Activated T-helper 1 cell treated with anti-CD3 and anti-CD28 coated beads, Interleukin-12 subunit alpha, Interleukin-12 subunit beta, Interleukin-2, Interleukin-4 antibody, amounts not matched to agents 30 ng/mL and 10 ng/mL and 1 ng/mL, durations not matched to agents 14 hours and 24 hours and 36 hours (primary cell): Measurements from ENCODE around the gene MACF1. TPM values are rescaled to one million over a fixed set of nuclear protein-coding genes. Genes with fewer than 3 reads are reported as not detected.
A peak's percentile ranks its signal among the peaks of the same experiment; 100 is the strongest.

Experiments
- DNase-seq: peaks from one replicate; pipeline ENCODE4 v3.0.0; 2021; ENCODE audit warnings: low spot score
- H3K27ac Mint-ChIP-seq: one replicate; pipeline ENCODE4 v1.8.0; 2021; ENCODE audit warnings: mild to moderate bottlenecking, mixed read lengths
- H3K27me3 Mint-ChIP-seq: one replicate; pipeline ENCODE4 v1.8.0; 2022; ENCODE audit warnings: mild to moderate bottlenecking, moderate library complexity, mixed read lengths; ENCODE audit not compliant: insufficient read depth
- H3K36me3 Mint-ChIP-seq: one replicate; pipeline ENCODE4 v1.8.0; 2021; ENCODE audit warnings: low read depth, mixed read lengths
- H3K4me1 Mint-ChIP-seq: one replicate; pipeline ENCODE4 v1.8.0; 2021; ENCODE audit warnings: low read depth, mixed read lengths
- H3K4me3 Mint-ChIP-seq: one replicate; pipeline ENCODE4 v1.8.0; 2021; ENCODE audit warnings: mild to moderate bottlenecking, moderate library complexity, mixed read lengths
- H3K9me3 Mint-ChIP-seq: one replicate; pipeline ENCODE4 v1.8.0; 2021; ENCODE audit warnings: mixed read lengths
- intact Hi-C: fragments of 100-400 bp; cut with micrococcal nuclease; formaldehyde crosslinking; loops from one replicate; pipeline ENCODE4 v1.15.1; 2024
- total RNA-seq: library from RNA; stranded (reverse); gene quantifications from 2 replicates; pipeline ENCODE4 v1.2.3, GENCODE V29; 2022

The MACF1 gene
- total RNA-seq, 1 donor from 2014 or later = 226 TPM

DNA sequence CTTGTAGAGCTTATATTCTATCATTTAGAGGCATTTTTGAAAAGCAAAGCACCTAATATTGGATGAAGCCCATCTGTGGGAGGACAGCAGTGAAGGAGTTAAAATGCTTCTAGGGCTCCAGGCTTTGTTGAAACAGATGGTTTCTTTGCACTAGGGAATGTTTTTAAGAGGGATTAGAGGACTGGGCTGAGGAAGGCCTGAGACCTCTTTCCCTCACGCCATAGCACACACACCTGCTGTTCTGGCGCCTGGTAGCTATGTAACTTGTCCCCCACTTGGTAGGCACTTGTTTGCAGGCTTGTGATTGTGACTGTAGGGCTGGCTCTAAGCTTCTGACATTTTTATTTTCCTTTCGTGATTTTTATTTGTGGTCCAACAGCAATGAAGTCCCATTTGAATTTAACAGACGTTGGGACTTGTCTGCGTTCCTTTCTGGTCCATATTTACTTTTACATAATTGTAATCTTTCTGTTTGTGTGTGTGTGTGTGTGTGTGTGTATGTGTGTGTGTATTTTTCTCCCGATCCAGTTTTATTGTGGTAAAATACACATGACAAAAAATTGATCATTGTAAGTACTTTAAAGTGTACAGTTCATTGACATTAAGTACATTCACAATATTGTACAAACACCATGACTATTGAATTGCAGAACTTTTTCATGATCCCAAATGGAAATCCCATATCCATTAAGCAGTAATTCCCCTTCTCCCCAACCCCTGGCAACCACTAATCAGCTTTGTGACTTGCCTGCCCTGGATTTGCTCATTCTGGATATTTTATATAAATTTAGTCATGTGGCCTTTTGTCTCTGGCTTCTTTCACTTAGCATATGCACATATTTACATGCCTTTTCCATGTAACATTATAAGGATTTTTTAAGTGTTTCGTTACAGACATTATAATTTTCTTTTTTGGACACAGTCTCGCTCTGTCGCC lies 33.5 kb upstream of the MACF1 start:
- Mint-ChIP-seq H3K27ac (no peak overlapping the region), H3K4me3 (no peak overlapping the region), H3K4me1 (no peaks in the 10 kb centered on the region), H3K9me3 (no peaks in the 10 kb centered on the region), H3K36me3 (no peaks in the 10 kb centered on the region), H3K27me3 (peaks cover 9% of the 10 kb centered on the region)
- intact Hi-C loops = no loop called here
- DNase-seq = no peak

DNA sequence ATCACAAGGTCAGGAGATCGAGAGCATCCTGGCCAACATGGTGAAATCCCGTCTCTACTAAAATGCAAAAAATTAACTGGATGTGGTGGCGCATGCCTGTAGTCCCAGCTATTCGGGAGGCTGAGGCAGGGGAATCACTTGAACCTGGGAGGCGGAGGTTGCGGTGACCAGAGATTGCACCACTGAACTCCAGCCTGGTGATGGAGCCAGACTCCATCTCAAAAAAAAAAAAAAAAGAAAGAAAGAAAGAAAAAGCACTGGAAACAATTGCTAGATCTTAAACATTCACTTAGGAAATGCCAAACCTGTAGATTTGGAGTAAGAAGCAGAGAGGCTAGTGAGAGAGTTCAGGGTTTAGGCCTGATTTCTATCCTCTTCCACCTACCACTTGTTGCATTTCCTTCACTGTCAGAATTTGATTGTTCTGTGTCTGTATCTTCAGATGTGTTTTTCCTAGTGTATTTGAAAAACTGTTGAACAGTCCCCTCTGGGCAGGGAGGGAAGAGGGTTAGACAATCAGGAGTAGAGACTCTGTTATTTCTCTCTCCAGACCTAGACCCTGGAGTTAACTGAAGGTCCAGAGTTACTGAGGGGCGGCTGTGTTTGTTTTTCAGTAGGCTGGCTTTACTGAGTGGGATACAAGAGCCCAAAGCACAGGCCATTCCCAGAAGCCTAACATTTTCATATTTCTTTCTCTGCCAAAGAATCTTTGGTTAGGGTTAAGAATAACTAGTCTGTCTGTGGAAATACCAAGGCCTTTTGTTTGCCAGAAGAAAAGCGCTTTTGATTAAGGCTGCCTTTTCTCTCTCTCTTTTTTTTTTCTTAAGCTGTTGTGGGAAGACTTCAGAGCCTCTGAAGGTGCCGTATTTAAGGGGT lies 31.1 kb upstream of the MACF1 start:
- Mint-ChIP-seq H3K36me3 (no peaks in the 10 kb centered on the region), H3K9me3 (no peaks in the 10 kb centered on the region), H3K27ac (no peak overlapping the region), H3K4me1 (no peaks in the 10 kb centered on the region), H3K4me3 (no peak overlapping the region), H3K27me3 (peaks cover 7% of the 10 kb centered on the region)
- DNase-seq = no peak
- intact Hi-C loops = no loop called here

DNA sequence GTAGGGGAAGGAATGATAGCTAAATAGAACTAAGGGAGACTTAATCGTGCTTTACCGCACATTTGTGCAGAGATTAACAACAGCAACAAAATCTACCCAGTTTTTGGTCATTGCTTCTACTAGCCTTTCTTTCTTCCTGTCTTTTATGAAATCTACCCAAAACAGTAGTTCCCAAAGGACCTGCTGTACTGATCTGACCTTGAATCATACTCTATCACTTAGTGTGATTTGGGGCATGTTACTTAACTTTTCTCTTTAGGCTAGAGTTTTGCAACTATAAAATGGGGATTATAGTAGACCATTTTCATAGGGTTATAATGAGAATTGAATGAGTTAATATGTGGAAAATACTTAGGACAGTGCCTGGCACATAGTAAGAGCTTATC lies 30.5 kb upstream of the MACF1 start:
- DNase-seq = no peak
- no peak overlapping the region for H3K4me3 Mint-ChIP-seq
- no peak overlapping the region for H3K27ac Mint-ChIP-seq
- no peaks in the 10 kb centered on the region for H3K4me1 Mint-ChIP-seq
- H3K27me3 Mint-ChIP-seq = peaks cover 5% of the 10 kb centered on the region
- H3K36me3 Mint-ChIP-seq = no peaks in the 10 kb centered on the region
- intact Hi-C loops = no loop called here
- H3K9me3 Mint-ChIP-seq = no peaks in the 10 kb centered on the region

DNA sequence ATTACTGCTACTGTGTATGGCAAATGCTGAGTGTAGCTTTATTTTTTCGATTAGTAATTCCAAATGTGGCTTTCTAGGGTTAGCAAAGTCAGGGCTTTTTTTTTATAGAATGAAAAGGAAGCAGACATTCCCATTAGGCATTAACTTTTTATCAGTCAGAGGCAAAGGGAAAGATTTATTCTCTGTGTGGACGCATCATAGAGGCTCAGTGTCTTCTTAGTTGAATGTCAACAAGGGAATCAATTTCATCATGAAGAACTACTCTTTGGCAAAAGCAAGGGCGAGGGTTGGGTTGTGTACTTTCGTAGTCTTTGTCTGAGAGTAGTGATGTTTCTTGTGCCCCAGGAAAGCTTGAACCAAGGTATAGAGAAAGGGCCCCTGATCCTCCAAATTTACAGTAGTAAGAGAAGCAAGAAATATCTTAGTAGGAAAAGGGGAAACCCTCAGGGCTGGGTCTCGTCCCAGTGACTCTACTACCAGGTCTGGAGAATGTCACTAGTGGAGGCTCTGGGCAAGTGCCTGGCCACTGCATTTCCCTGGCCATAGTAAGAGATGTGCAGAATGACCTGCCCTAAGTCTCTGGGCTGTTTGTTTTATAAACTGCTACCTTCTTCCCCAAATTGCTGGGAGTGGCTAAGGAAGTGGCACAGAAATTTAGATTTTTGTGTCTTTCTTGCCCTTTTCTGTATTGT lies 30.0 kb upstream of the MACF1 start:
- no peak overlapping the region for H3K27ac Mint-ChIP-seq
- intact Hi-C loops = no loop called here
- no peaks in the 10 kb centered on the region for H3K36me3 Mint-ChIP-seq
- H3K9me3 Mint-ChIP-seq = no peaks in the 10 kb centered on the region
- H3K27me3 Mint-ChIP-seq = peaks cover 5% of the 10 kb centered on the region
- DNase-seq = no peak
- no peaks in the 10 kb centered on the region for H3K4me1 Mint-ChIP-seq
- H3K4me3 Mint-ChIP-seq = no peak overlapping the region

DNA sequence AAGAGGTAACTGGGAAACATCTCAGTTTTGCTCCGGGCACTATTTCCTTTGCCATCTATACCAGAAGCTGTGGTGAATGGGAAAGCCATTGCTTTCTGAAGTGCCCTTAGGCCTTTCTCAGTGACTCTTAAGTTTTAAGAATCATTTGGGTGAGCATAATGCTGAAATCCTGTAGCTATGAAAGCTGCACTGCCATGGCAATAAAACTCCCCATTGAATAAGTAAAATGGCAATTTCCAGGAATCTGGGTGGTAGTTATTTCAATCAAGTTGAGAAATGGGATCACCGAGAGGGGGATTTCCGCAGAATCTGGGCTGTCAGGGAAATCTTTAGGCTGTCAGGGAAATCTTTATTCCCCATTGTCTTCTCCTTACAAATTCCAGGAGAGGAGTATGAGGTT lies 26.8 kb upstream of the MACF1 start:
- no peaks in the 10 kb centered on the region for H3K36me3 Mint-ChIP-seq
- no peak overlapping the region for H3K27ac Mint-ChIP-seq
- no peak for DNase-seq
- no peak overlapping the region for H3K4me3 Mint-ChIP-seq
- peaks cover 5% of the 10 kb centered on the region for H3K27me3 Mint-ChIP-seq
- no peaks in the 10 kb centered on the region for H3K4me1 Mint-ChIP-seq
- intact Hi-C loops = no loop called here
- no peaks in the 10 kb centered on the region for H3K9me3 Mint-ChIP-seq

DNA sequence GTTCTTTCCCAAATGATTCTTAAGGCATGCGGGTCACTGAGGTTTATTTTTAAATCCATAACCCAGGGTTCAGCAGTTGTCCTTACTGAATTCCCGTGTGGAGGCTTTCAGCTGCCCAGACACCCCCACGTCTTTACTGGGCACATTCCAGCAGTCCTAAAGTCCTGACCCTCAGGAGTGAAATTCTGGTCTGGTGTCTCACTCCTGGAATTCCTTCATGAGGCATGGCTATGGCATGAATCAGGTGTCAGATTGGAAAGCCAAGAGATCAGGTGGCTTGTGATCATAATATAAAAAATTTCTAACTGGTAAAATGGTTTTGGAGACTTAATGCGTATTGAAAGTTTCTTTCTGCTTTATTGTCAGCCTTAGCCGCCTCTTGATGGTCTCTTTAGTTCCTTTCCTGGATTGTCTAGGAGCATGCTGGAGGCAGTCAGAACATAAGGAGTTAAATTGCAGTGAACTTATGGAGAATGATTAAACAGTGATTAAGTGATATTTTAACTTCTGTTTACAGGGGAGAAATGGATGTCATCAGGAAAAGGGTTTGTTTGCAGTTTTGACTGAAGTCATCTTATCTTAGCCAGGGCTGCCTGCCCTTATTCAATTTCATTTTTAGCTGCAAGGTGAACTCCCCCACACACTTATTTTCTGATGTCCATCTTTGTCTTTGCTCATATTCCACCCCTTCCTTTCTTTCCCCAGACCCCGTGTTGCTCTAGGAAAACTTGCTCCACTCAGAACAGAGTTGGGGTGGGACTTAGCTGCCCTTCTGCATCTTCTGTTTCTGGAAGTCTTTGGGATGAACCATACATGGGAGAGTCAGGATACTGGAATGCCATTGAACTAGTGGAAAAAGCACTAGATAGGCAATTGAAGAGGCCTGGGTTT lies 25.7 kb upstream of the MACF1 start:
- H3K27me3 Mint-ChIP-seq = peaks cover 5% of the 10 kb centered on the region
- intact Hi-C loops = no loop called here
- H3K4me1 Mint-ChIP-seq = peaks cover 11% of the 10 kb centered on the region
- H3K27ac Mint-ChIP-seq = no peak overlapping the region
- H3K4me3 Mint-ChIP-seq = no peak overlapping the region
- DNase-seq = no peak
- no peaks in the 10 kb centered on the region for H3K9me3 Mint-ChIP-seq
- H3K36me3 Mint-ChIP-seq = no peaks in the 10 kb centered on the region

DNA sequence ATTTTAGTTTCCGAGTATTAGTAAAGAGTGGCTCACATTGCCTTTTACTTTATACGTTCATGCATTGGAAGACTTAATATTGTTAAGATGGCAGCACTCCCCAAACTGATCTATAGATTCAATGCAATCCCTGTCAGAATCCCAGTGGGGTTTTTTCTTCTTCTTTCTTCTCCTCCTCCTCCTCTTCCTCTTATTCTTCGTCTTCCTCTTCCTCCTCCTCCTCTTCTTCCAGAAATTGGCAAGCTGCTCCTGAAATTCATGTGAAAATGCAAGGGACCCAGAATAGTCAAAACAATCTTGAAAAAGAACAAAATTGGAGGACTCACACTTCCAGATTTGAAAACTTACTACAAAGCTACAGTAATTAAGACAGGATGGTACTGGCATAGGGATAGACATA lies 23.2 kb upstream of the MACF1 start:
- no peaks in the 10 kb centered on the region for H3K9me3 Mint-ChIP-seq
- H3K4me3 Mint-ChIP-seq = no peak overlapping the region
- H3K27ac Mint-ChIP-seq = no peak overlapping the region
- intact Hi-C loops = loop anchor here (5.0 kb wide), 2 partner anchors 36 to 154 kb away; partner anchors contain the start of gene NDUFS5
- peaks cover 35% of the 10 kb centered on the region for H3K4me1 Mint-ChIP-seq
- H3K36me3 Mint-ChIP-seq = peaks cover 2% of the 10 kb centered on the region
- no peaks in the 10 kb centered on the region for H3K27me3 Mint-ChIP-seq
- no peak for DNase-seq

DNA sequence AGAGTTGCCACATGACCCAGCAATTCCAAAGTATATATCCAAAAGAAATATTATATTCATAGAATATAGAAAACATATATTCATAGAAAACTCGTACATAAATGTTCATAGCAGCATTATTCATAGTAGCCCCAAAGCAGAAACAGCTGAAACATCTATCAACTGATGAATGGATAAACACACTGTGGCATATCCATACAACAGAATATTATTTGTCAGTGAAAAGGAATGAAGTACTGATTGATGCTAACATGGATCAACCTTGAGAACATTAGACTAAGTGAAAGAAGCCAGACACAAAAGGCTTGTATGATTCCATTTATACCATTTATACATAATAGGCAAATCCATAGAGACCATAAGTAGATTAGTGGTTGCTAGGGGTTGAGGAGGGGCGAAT lies 21.7 kb upstream of the MACF1 start:
- Mint-ChIP-seq H3K27ac (peak overlapping the region; percentile 56), H3K9me3 (no peaks in the 10 kb centered on the region), H3K36me3 (peaks cover 5% of the 10 kb centered on the region), H3K4me3 (no peak overlapping the region), H3K4me1 (peaks cover 50% of the 10 kb centered on the region), H3K27me3 (no peaks in the 10 kb centered on the region)
- DNase-seq = no peak
- intact Hi-C loops = loop anchor here (1.0 to 5.0 kb wide), 7 partner anchors 9 to 156 kb away; partner anchors contain the start of gene NDUFS5

DNA sequence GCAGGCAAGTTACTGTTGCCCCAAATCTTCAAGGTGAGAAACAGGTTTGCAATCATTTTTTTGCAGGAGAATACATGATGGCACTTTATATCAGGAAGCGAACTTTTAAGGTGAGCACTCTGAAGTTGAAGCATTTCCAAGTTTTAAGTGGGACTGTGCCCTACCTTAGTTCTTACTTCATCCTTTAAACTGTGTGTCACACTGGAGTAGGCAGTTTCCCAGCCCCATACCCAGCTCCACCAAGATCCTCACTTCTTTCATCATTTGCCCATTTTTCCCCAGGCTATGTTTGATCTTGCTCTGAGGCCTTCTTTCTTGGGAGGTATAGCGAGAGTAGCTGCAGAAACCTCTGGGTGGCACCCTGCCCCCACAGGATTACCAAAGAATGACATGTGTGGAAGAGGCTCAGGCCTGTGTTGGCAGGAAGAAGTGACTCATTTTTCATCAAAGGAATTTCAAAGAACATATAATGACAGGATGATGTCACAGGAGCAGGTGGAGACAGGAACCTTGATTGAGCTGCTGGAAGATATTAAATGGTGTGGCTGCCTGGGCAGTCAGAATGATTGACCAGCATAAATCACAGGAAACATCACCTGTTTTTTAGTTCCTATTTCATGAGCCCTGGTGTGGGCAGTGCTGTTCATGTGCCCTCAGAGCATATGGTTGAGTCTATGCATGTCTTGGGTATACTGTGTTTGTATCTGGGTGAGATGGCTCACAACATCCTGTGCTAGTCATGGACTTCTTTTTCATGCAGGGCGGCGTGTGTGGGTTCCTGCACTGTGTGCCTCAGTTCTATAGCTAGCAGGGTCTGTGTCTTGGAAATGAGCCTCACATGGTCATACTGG lies 20.8 kb upstream of the MACF1 start:
- DNase-seq = peak; percentile 78
- Mint-ChIP-seq H3K36me3 (peaks cover 5% of the 10 kb centered on the region), H3K27ac (peak overlapping the region; percentile 97), H3K4me1 (peaks cover 53% of the 10 kb centered on the region), H3K4me3 (peak overlapping the region; percentile 57), H3K9me3 (no peaks in the 10 kb centered on the region), H3K27me3 (no peaks in the 10 kb centered on the region)
- intact Hi-C loops = loop anchor here (1.0 to 5.0 kb wide), 7 partner anchors 9 to 156 kb away; partner anchors contain the start of gene NDUFS5

DNA sequence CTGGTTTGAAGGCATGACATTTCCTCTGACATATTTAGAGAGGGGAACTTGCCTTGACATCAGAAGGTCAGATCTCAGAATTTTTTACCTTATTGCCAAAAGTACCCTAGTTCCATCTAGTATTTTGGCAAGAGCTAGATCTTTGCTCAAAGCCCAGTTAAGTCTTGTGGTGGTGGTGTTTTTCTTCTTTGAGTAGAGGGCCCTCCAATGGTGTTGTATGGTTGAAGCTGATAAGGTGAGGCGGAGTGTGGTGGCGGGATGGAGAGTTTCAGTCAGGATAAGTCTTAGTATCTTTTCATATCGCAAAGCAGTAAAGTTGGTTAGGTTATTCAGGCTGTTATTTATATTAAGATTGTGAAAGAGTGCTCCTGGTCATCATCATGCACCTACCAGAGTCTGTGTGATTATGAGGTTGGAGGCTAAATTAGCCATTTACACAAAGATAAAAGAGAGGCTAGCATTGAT lies 20.1 kb upstream of the MACF1 start:
- Mint-ChIP-seq H3K36me3 (peaks cover 6% of the 10 kb centered on the region), H3K4me1 (peaks cover 60% of the 10 kb centered on the region), H3K4me3 (peak overlapping the region; percentile 57), H3K9me3 (no peaks in the 10 kb centered on the region), H3K27me3 (no peaks in the 10 kb centered on the region), H3K27ac (peak overlapping the region; percentile 97)
- no peak for DNase-seq
- intact Hi-C loops = loop anchor here (5.0 kb wide), 2 partner anchors 33 to 157 kb away; partner anchors contain the start of gene NDUFS5
